H9 (cell line): ENCODE data around the gene RAD17. TPM values are rescaled to one million over a fixed set of nuclear protein-coding genes. Genes with fewer than 3 reads are reported as not detected.
"Not testable (repeated sequence)": the region's sequence is repeated elsewhere in the genome, so short reads cannot be mapped to it uniquely, and the experiment has no call there.

Experiments used
- DNase-seq: peaks from one replicate; pipeline ENCODE4 v3.0.0-alpha.2; 2017
- H2AFZ ChIP-seq: one replicate; pipeline ENCODE4 v1.6.1; 2013; ENCODE audit warnings: mild to moderate bottlenecking, low read length, control low read depth, moderate library complexity
- H2AK5ac ChIP-seq: 2 replicates; pipeline ENCODE4 v1.6.1; 2013; ENCODE audit warnings: low read length, control low read depth, mixed read lengths; ENCODE audit not compliant: insufficient read length
- H2BK120ac ChIP-seq: one replicate; pipeline ENCODE4 v1.6.1; 2013; ENCODE audit warnings: low read depth, mild to moderate bottlenecking, low read length, control low read depth, inconsistent platforms; ENCODE audit not compliant: poor library complexity, severe bottlenecking
- H2BK12ac ChIP-seq: 2 replicates; pipeline ENCODE4 v1.6.1; 2013; ENCODE audit warnings: low read length, control low read depth, mixed read lengths, low read depth; ENCODE audit not compliant: insufficient read length
- H2BK15ac ChIP-seq: 2 replicates; pipeline ENCODE4 v1.6.1; 2013; ENCODE audit warnings: low read depth, low read length, control low read depth
- H2BK20ac ChIP-seq: one replicate; pipeline ENCODE4 v1.6.1; 2013; ENCODE audit warnings: low read depth, mild to moderate bottlenecking, low read length, control low read depth, inconsistent platforms; ENCODE audit not compliant: poor library complexity, severe bottlenecking
- H2BK5ac ChIP-seq: 2 replicates; pipeline ENCODE4 v1.6.1; 2013; ENCODE audit warnings: low read length, control low read depth, mixed read lengths; ENCODE audit not compliant: insufficient read length
- H3K14ac ChIP-seq: 2 replicates; pipeline ENCODE4 v1.6.1; 2013; ENCODE audit warnings: low read length, control low read depth; ENCODE audit not compliant: insufficient read depth
- H3K18ac ChIP-seq: 2 replicates; pipeline ENCODE4 v1.6.1; 2013; ENCODE audit warnings: low read depth, mild to moderate bottlenecking, mixed read lengths, low read length, control low read depth; ENCODE audit not compliant: insufficient read length
- H3K23ac ChIP-seq: 2 replicates; pipeline ENCODE4 v1.6.1; 2013; ENCODE audit warnings: low read length, control low read depth, mixed read lengths, low read depth; ENCODE audit not compliant: insufficient read length
- H3K23me2 ChIP-seq: 2 replicates; pipeline ENCODE4 v1.6.1; 2013; ENCODE audit warnings: low read depth, mild to moderate bottlenecking, mixed read lengths, low read length, control low read depth; ENCODE audit not compliant: insufficient read length, poor library complexity, severe bottlenecking
- H3K27ac ChIP-seq: 2 replicates; pipeline ENCODE4 v1.5.1; 2013; ENCODE audit warnings: low read length, control low read depth, mixed read lengths, low read depth; ENCODE audit not compliant: insufficient read length
- H3K27me3 ChIP-seq: 2 replicates; pipeline ENCODE4 v1.6.1; 2013; ENCODE audit warnings: low read length, control low read depth, inconsistent platforms; ENCODE audit not compliant: insufficient read depth
- H3K4ac ChIP-seq: 2 replicates; pipeline ENCODE4 v1.6.1; 2013; ENCODE audit warnings: low read depth, mild to moderate bottlenecking, control low read depth, inconsistent platforms, low read length, moderate library complexity
- H3K4me1 ChIP-seq: 2 replicates; pipeline ENCODE4 v1.6.1; 2013; ENCODE audit warnings: low read length, control low read depth, inconsistent platforms; ENCODE audit not compliant: insufficient read depth
- H3K4me2 ChIP-seq: 2 replicates; pipeline ENCODE4 v1.6.1; 2013; ENCODE audit warnings: low read length, control low read depth, mixed read lengths; ENCODE audit not compliant: insufficient read length, insufficient read depth
- H3K56ac ChIP-seq: 2 replicates; pipeline ENCODE4 v1.6.1; 2013; ENCODE audit warnings: low read depth, mild to moderate bottlenecking, mixed read lengths, low read length, control low read depth; ENCODE audit not compliant: insufficient read length
- H3K79me1 ChIP-seq: 2 replicates; pipeline ENCODE4 v1.6.1; 2013; ENCODE audit warnings: low read depth, mild to moderate bottlenecking, moderate library complexity, low read length, control low read depth, inconsistent platforms; ENCODE audit not compliant: insufficient read depth, poor library complexity, severe bottlenecking
- H3K79me2 ChIP-seq: 2 replicates; pipeline ENCODE4 v1.6.1; 2013; ENCODE audit warnings: low read length, control low read depth, inconsistent platforms; ENCODE audit not compliant: insufficient read depth
- H3K9ac ChIP-seq: 2 replicates; pipeline ENCODE4 v1.6.1; 2013; ENCODE audit warnings: low read length, control low read depth, mixed read lengths; ENCODE audit not compliant: insufficient read length; ENCODE audit errors: extremely low read depth
- H3K9me3 ChIP-seq: one replicate; pipeline ENCODE4 v1.6.1; 2013; ENCODE audit warnings: low read depth, low read length, inconsistent platforms; ENCODE audit not compliant: control insufficient read depth
- H3T11ph ChIP-seq: one replicate; pipeline ENCODE4 v1.6.1; 2013; ENCODE audit warnings: mild to moderate bottlenecking, low read length, control low read depth, inconsistent platforms
- H4K20me1 ChIP-seq: one replicate; pipeline ENCODE4 v1.6.1; 2013; ENCODE audit not compliant: control insufficient read depth, insufficient read length, insufficient read depth
- H4K5ac ChIP-seq: 2 replicates; pipeline ENCODE4 v1.6.1; 2013; ENCODE audit warnings: low read depth, mild to moderate bottlenecking, mixed read lengths, low read length, control low read depth; ENCODE audit not compliant: insufficient read length
- H4K8ac ChIP-seq: replicated peaks from 2 replicates; pipeline ENCODE4 v1.6.1; 2013; ENCODE audit warnings: low read length, control low read depth, mixed read lengths, low read depth; ENCODE audit not compliant: insufficient read length
- H4K91ac ChIP-seq: 2 replicates; pipeline ENCODE4 v1.6.1; 2013; ENCODE audit warnings: low read depth, mild to moderate bottlenecking, moderate library complexity, mixed read lengths, low read length, control low read depth; ENCODE audit not compliant: insufficient read length
- H3K27ac Mint-ChIP-seq, 3 experiments: 2 replicates in 2 of 3; 3 replicates in 1 of 3; pipeline ENCODE4 v1.8.0; 2020 to 2021; ENCODE audit warnings: mixed read lengths in 3 of 3, mild to moderate bottlenecking in 1 of 3, moderate library complexity in 1 of 3
- H3K27me3 Mint-ChIP-seq: 2 replicates; pipeline ENCODE4 v1.8.0; 2021; ENCODE audit warnings: low read depth, mild to moderate bottlenecking, moderate library complexity, mixed read lengths
- H3K36me3 Mint-ChIP-seq, 3 experiments: 2 replicates in 2 of 3; 3 replicates in 1 of 3; pipeline ENCODE4 v1.8.0; 2020 to 2021; ENCODE audit warnings: low read depth in 3 of 3, mixed read lengths in 3 of 3; ENCODE audit not compliant: insufficient read depth in 1 of 3
- H3K4me1 Mint-ChIP-seq, 2 experiments: 2 replicates each; pipeline ENCODE4 v1.8.0; 2020; ENCODE audit warnings: mixed read lengths in 2 of 2
- H3K4me3 Mint-ChIP-seq, 2 experiments: 2 replicates in 1 of 2; 3 replicates in 1 of 2; pipeline ENCODE4 v1.8.0; 2020 to 2021; ENCODE audit warnings: mild to moderate bottlenecking in 2 of 2, mixed read lengths in 2 of 2, moderate library complexity in 1 of 2
- H3K9me3 Mint-ChIP-seq, 2 experiments: 2 replicates in 1 of 2; 3 replicates in 1 of 2; pipeline ENCODE4 v1.8.0; 2020; ENCODE audit warnings: mild to moderate bottlenecking in 2 of 2, mixed read lengths in 2 of 2, moderate library complexity in 1 of 2
- WGBS: extraction: QIAGEN DNeasy Blood & Tissue Kit; methylation state at CpG from one replicate; pipeline ENCODE4 v1.1.7; 2013; ENCODE audit warnings: missing lambda C conversion rate, low lambda C conversion rate, mixed read lengths; ENCODE audit not compliant: insufficient read length; ENCODE audit errors: extremely low coverage; 5-methylcytosine and 5-hydroxymethylcytosine counted together
- total RNA-seq: library from RNA; stranded (reverse); gene quantifications from 2 replicates; pipeline ENCODE4 v1.2.1, GENCODE V29; 2021
- TF ChIP-seq, protein P1 (sequence below): fragments of 200-600 bp; sonication (generic); conservative IDR thresholded peaks from 3 replicates; pipeline ENCODE4 v1.8.0; 2021; ENCODE audit warnings: antibody characterized with exemption, mild to moderate bottlenecking

RAD17 gene
- total RNA-seq, 1 experiment from 2014 or later: 31.9 TPM

DNA sequence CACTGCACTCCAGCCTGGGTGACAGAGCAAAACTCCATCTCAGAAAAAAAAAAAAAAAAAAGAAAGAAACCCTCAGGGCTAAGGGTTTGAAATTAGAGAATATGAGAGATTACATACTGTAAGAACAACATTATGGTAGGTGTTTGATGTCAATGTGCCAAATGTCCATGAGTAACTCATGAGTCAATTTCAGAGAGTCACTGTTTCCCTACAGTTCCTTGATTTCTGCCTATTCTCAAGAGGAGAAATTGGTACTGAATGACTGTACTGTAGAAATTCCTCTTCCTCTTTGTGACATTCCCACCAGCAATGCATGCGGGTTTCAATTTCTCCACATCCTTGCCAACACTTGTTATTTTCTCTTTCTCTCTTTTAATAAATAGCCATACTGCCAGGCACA is 80.5 kb downstream of the RAD17 start:
- Histone ChIP-seq H2BK20ac (no peak overlapping the region), H3K14ac (no peak overlapping the region), H3K4ac (no peak overlapping the region), H3K56ac (no peak overlapping the region), H4K91ac (no peak overlapping the region), H3K27me3 (no peaks in the 10 kb centered on the region), H2AK5ac (no peak overlapping the region), H2BK5ac (no peak overlapping the region), H3K9ac (no peak overlapping the region), H4K5ac (no peak overlapping the region), H3K23ac (no peak overlapping the region), H4K8ac (no peak overlapping the region), H2AFZ (no peak overlapping the region), H2BK120ac (no peak overlapping the region), H3K4me2 (no peak overlapping the region), H3K4me1 (no peaks in the 10 kb centered on the region), H2BK12ac (no peak overlapping the region), H3K9me3 (no peaks in the 10 kb centered on the region), H3T11ph (no peak overlapping the region), H4K20me1 (no peaks in the 10 kb centered on the region), H3K27ac (no peak overlapping the region), H3K79me1 (no peaks in the 10 kb centered on the region), H3K79me2 (no peaks in the 10 kb centered on the region), H3K23me2 (no peaks in the 10 kb centered on the region), H3K18ac (no peak overlapping the region), H2BK15ac (no peak overlapping the region)
- no peaks in the 10 kb centered on the region for H3K36me3 Mint-ChIP-seq
- no peak overlapping the region; a peak in 1 of 7 replicates for H3K27ac Mint-ChIP-seq
- H3K27me3 Mint-ChIP-seq: no peaks in the 10 kb centered on the region; the same call in 1 of the 2 replicates
- H3K9me3 Mint-ChIP-seq: no peaks in the 10 kb centered on the region
- TF ChIP-seq, protein P1, sequence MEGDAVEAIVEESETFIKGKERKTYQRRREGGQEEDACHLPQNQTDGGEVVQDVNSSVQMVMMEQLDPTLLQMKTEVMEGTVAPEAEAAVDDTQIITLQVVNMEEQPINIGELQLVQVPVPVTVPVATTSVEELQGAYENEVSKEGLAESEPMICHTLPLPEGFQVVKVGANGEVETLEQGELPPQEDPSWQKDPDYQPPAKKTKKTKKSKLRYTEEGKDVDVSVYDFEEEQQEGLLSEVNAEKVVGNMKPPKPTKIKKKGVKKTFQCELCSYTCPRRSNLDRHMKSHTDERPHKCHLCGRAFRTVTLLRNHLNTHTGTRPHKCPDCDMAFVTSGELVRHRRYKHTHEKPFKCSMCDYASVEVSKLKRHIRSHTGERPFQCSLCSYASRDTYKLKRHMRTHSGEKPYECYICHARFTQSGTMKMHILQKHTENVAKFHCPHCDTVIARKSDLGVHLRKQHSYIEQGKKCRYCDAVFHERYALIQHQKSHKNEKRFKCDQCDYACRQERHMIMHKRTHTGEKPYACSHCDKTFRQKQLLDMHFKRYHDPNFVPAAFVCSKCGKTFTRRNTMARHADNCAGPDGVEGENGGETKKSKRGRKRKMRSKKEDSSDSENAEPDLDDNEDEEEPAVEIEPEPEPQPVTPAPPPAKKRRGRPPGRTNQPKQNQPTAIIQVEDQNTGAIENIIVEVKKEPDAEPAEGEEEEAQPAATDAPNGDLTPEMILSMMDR: no peak
- H3K4me1 Mint-ChIP-seq: peaks cover 6 to 7% of the 10 kb centered on the region in 2 experiments
- no peak overlapping the region for H3K4me3 Mint-ChIP-seq
- no CpG with 5 or more reads among the region's 1 CpG for WGBS
- DNase-seq: no peak

DNA sequence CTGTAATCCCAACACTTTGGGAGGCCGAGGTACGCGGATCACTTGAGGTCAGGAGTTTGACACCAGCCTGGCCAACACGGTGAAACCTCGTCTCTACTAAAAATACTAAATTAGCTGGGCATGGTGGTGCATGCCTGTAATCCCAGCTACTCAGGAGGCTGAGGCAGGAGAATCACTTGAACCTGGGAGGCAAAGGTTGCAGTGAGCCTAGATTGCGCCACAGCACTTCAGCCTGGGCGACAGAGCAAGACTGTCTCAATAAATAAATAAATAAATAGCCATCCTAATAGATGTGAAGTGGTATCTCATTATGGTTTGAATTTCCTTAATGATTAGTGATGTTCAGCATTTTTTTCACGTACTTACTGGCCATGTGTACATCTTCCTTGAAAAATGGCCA is 80.9 kb downstream of the RAD17 start:
- H4K20me1 ChIP-seq, H3K23me2 ChIP-seq, H3K36me3 Mint-ChIP-seq, H3K9me3 Mint-ChIP-seq, H3K79me1 ChIP-seq, H3K4me3 Mint-ChIP-seq, H3K27me3 ChIP-seq, H3K4me2 ChIP-seq, H2BK5ac ChIP-seq, H3K9ac ChIP-seq, H2BK15ac ChIP-seq, H3K23ac ChIP-seq, H3K79me2 ChIP-seq, H2BK12ac ChIP-seq, H3K14ac ChIP-seq, H3K27ac ChIP-seq, DNase-seq, H3K4ac ChIP-seq, H3K18ac ChIP-seq, H2AK5ac ChIP-seq, H4K5ac ChIP-seq, H4K91ac ChIP-seq, H2BK120ac ChIP-seq, H3K4me1 ChIP-seq, H3K27me3 Mint-ChIP-seq, H3T11ph ChIP-seq, H3K9me3 ChIP-seq, H2BK20ac ChIP-seq, H2AFZ ChIP-seq, H4K8ac ChIP-seq, H3K56ac ChIP-seq, H3K4me1 Mint-ChIP-seq, H3K27ac Mint-ChIP-seq: not testable (repeated sequence)
- WGBS: no CpG with 5 or more reads among the region's 8 CpGs
